Endothelial cell of umbilical vein (primary cell): Measurements from ENCODE around the gene RALBP1.

Experiments
- EZH2 ChIP-seq: IDR thresholded peaks from 2 replicates; pipeline ENCODE4 v1.6.1; 2012; ENCODE audit warnings: borderline replicate concordance, low read depth, mild to moderate bottlenecking, moderate library complexity, low read length, inconsistent platforms; ENCODE audit not compliant: severe bottlenecking
- GATA2 ChIP-seq: IDR thresholded peaks from 2 replicates; pipeline ENCODE4 v1.7.0; 2011; ENCODE audit warnings: low read depth, mild to moderate bottlenecking, moderate library complexity, mixed read lengths, low read length; ENCODE audit not compliant: insufficient read length, insufficient read depth
- JUN ChIP-seq: IDR thresholded peaks from 2 replicates; pipeline ENCODE4 v1.6.1; 2011; ENCODE audit warnings: borderline replicate concordance, low read depth; ENCODE audit not compliant: insufficient read length, insufficient read depth
- MYC ChIP-seq: IDR thresholded peaks from one replicate; pipeline ENCODE4 v1.6.1; 2011; ENCODE audit warnings: mild to moderate bottlenecking, low read depth, low read length
- POLR2A ChIP-seq: IDR thresholded peaks from 2 replicates; pipeline ENCODE4 v1.6.1; 2012; ENCODE audit warnings: low read depth, mild to moderate bottlenecking, control low read depth, low read length
- POLR2AphosphoS5 ChIP-seq: IDR thresholded peaks from 2 replicates; pipeline ENCODE4 v1.6.1; 2012; ENCODE audit warnings: low read depth, mild to moderate bottlenecking, control low read depth, low read length, moderate library complexity; ENCODE audit not compliant: insufficient read depth
- TF ChIP-seq, protein P1 (sequence below), 2 donors: IDR thresholded peaks; 1 replicate in 1 of 2; 2 replicates in 1 of 2; pipeline ENCODE4 v1.5.1; 2011; ENCODE audit warnings: low read length in 2 of 2, mild to moderate bottlenecking in 2 of 2, moderate library complexity in 2 of 2, control low read depth in 1 of 2, inconsistent platforms in 1 of 2, low read depth in 1 of 2; ENCODE audit not compliant: insufficient read depth in 1 of 2; ENCODE audit errors: extremely low read depth in 1 of 2
- TF ChIP-seq, protein P2 (sequence below): IDR thresholded peaks from 2 replicates; pipeline ENCODE4 v1.6.1; 2011; ENCODE audit not compliant: insufficient read depth, insufficient read length

DNA sequence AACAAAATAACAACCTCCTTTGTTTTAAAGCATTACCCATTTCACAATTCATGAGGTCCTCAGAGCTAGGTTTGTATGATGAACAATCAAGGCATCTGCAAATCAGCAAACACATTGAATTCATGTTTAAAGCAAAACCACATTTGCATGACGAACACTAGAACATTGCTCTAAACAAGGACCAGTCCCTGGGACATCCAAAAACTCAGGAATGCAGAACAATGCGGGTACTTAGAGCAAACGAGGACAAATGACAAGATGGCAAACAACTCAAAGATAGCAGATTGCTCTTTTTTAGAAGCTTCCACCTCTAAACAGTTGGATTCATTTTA is 45.7 kb upstream of the RALBP1 start:
- TF ChIP-seq, protein P1, sequence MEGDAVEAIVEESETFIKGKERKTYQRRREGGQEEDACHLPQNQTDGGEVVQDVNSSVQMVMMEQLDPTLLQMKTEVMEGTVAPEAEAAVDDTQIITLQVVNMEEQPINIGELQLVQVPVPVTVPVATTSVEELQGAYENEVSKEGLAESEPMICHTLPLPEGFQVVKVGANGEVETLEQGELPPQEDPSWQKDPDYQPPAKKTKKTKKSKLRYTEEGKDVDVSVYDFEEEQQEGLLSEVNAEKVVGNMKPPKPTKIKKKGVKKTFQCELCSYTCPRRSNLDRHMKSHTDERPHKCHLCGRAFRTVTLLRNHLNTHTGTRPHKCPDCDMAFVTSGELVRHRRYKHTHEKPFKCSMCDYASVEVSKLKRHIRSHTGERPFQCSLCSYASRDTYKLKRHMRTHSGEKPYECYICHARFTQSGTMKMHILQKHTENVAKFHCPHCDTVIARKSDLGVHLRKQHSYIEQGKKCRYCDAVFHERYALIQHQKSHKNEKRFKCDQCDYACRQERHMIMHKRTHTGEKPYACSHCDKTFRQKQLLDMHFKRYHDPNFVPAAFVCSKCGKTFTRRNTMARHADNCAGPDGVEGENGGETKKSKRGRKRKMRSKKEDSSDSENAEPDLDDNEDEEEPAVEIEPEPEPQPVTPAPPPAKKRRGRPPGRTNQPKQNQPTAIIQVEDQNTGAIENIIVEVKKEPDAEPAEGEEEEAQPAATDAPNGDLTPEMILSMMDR (IDR thresholded peaks at IDR 0.05; ENCODE audit: extremely low read depth in 1 of 2, insufficient read depth in 1 of 2, low read depth in 1 of 2, low read length in 2 of 2) = no peak
- TF ChIP-seq, protein P2, sequence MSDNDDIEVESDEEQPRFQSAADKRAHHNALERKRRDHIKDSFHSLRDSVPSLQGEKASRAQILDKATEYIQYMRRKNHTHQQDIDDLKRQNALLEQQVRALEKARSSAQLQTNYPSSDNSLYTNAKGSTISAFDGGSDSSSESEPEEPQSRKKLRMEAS = no peak
- TF ChIP-seq GATA2 = no peak
- no peak for TF ChIP-seq EZH2
- TF ChIP-seq POLR2A = no peak
- TF ChIP-seq JUN = no peak
- no peak for TF ChIP-seq POLR2AphosphoS5
- no peak for TF ChIP-seq MYC
